ENCODE data around the gene ATP10A.

- TF ChIP-seq TEAD4 (IDR thresholded peaks at IDR 0.05; ENCODE audit: borderline replicate concordance, insufficient read depth) (no peak), YY1 (IDR thresholded peaks at IDR 0.05; ENCODE audit: low read depth) (no peak), CTCF (IDR thresholded peaks at IDR 0.05) (no peak), TAF1 (IDR thresholded peaks at IDR 0.05; ENCODE audit: borderline replicate concordance, low read depth, low read length) (no peak), EP300 (IDR thresholded peaks at IDR 0.05; ENCODE audit: borderline replicate concordance in 1 of 2, low read depth in 1 of 2, low read length in 1 of 2) (no peak), MAX (IDR thresholded peaks at IDR 0.05; ENCODE audit: low read depth) (no peak)
These were observed 124.8 kb downstream of the ATP10A start for GRCh38 chr15:25738171-25738965.
